HG02943 (cell line): ENCODE results near the gene LRRFIP2.
"Not testable (repeated sequence)": the region's sequence is repeated elsewhere in the genome, so short reads cannot be mapped to it uniquely, and the experiment has no call there.

Experiments
- ATAC-seq: cut with Tn5 transposase; IDR thresholded peaks from one replicate; pipeline ENCODE4 v1.9.1; 2021; ENCODE audit warnings: mild to moderate bottlenecking, low read depth, moderate library complexity; ENCODE audit not compliant: unreplicated experiment

LRRFIP2 gene

DNA sequence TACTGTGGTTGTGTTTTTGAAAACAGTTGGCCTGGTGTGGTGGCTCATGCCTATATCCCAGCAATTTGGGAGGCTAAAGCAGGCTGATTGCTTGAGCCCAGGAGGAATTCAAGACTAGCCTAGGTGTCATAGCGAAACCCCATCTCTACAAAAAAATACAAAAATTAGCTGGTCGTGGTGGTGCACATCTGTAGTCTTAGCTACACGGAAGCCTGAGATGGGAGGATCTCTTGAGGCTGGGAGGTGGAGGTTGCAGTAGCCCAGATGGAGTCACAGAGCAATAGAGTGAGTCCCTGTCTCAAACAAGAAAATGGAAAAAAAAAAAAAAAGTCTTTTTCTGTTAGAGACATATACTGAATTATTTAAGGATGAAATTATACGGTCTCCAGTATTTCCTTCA, 14.7 kb upstream of the LRRFIP2 start:
- no peak for ATAC-seq

DNA sequence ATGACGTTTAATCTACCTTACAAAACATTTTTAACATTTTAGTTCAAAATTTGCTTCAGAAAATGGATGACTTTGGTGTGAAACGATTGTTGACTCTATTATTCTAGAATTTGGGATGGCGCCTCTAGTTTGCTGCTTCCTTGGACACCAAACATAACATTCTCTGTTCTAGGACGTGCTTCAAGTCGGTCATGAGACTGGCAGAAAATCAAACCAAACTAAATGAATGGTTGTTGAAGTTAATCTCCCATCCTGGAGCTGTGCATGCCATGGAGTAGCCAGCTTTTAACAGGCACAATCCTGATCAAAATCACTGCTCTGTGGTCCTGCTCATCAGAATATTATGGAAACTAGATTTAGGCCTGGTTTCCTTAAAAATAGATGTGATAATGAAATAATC, 9.6 kb upstream of the LRRFIP2 start:
- ATAC-seq = no peak

DNA sequence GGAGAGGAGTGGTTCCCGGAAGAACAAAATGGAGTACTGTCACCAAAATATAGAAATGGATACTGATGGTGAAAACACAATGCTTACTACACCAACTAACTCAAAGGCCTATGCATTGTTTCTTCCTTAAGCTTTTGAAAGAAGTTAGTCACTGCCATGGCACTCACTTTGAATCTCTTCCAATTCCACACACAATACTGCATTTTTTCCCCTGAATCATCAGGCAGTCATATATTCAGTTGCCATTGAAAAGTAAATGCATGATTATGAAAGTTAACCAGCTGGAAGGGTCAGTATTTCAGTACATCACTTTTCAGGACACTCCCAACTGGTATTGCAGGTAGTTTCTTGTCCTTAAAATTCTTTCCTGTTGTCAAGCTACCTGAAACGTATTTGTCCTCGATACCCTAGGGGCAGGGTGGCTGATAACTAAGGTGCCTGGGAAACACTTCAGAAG, 9.0 kb upstream of the LRRFIP2 start:
- ATAC-seq = no peak

DNA sequence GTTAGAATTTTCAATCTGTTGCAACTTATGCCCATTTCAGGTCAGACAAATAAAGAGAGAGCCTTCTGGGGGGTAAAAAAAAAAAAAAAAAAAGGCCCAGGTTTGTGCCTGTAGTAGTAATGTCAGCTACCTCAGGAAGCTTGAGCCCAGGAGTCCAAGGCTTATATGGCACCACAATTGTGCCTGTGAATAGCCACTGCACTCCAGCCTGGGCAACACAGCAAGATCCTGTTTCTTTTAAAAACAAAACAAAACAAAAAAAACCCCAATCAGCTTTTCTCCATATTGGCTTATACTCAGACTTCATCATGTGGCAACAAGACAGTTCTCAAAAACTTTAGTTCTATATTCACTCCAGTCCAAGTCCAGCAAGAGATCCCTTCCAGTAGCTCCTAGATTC, 8.4 kb upstream of the LRRFIP2 start:
- no peak for ATAC-seq

DNA sequence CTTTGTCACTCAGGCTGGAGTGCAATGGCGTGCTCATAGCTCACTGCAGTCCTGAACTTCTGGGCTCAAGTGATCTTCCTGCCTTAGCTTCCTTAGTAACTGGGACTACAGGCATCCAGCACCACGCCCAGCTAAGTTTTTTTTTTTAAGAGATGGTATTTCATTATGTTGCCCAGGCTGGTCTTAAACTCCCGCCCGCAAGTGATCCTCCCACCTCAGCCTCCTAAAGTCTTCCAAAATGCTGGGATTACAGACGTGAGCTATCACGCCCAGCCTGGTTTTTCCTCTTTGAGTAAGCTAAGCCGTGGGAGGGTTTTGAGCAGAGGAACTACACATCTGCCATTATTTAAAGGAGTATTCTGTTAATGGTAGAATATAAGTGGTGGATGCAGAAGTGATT, 7.4 kb upstream of the LRRFIP2 start:
- ATAC-seq = no peak

DNA sequence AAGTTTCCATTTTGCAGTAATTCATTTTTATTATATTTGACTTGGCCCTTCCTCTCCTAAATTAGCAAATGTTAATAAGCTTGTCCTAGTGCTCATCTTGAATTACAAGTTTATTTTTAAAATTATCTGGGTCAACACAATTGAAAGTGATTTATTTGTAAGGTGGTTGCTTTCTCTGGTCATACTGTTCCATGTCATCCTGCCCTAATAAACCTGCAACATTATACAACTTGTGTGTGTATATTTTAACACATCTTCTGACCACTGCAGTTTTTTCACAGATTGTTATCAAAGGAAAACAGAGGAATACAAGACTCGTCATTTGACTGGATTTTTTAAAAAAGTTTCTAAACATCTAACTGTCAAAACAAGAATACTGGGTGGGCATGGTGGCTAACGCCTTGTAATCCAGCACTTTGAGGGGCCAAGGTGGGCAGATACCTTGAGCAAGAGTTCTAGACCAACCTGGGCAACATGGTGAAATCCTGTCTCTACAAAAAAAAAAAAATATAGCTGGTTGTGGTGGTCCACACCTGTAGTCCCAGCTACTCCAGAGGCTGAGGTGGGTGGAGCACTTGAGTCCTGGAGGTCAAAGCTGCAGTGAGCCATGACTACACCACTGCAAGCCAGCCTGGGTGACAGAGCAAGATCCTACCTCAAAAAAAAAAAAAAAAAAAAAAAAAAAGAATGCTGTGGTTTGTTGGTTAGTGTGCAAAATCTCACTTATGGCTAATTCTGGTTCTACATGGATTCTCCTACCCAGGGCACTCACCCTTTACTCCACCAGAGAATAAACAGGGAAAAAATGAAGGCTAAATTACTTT, 5.0 kb upstream of the LRRFIP2 start:
- no peak for ATAC-seq

DNA sequence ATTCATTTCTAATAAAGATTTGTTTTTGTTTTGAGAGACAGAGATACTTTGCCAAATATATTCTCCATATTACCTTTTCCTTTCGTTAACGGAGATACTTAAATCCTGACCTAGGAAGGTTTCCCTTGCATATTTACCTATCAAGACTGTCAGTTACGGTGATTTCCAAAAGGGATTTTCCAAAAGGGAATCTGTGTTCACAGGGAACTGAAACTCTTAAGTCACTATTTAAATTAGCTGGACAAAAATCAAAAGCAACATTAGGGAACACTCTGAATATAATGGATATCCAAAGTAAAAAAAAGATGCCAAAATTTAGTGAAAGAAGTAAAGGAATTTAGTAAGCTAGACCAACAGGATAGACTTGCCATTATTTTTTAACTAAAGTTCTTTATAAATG, 576 bp downstream of the LRRFIP2 start:
- no peak for ATAC-seq

DNA sequence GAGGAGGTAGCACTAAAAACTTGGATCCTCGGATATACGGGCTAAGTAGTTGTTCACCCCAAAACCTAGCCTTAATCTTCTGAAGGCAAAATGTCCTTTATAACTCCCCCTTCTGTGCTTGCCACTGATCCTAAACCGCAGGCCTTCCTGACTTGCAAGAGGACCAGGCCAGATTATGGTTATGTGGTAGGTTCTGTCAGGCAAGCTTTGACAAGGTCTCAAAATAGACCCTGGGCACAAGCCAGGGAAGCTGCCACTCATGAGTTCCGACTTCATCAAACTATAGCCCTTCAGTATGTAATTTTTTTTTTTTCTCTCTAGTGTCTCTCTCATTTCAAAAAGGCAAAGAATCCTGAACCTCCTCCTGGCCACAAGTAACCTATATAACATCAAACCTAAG, 3.2 kb downstream of the LRRFIP2 start:
- ATAC-seq = no peak

DNA sequence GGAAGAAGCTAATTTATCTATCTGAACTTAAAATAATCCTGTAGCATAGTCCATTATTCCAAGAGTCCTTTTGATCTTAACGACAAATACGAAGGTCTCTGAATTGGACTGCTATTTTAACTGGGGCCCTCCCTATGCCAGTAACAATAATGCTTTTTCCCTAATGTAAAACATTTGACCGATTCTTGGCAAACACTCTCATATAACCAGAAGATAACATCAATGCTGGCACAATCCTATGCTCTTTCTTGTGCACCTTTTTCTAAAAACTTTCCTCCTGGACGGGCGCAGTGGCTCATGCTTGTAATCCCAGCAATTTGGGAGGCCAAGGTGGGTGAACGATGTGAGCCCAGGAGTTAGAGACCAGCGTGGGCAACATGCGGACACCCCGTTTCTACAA, 3.9 kb downstream of the LRRFIP2 start:
- ATAC-seq = no peak

DNA sequence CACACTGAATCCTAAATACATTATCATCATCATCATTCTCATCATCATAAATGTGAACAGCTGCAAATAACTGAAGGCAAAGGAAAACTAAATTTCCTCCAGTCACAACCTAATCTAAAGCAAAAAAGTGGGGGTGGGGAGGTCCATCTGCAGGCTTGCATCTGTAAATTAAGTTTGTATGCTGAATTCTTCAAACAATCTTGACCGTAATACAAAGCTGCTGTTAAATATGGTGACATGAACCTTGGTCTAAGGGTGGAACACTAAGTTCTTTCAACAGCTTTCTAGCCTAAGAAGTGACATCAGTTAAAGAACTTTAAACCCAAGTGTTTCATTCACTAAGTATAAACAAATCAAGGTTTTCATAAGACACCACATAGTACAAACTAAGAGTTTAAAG, 4.3 kb downstream of the LRRFIP2 start:
- no peak for ATAC-seq

DNA sequence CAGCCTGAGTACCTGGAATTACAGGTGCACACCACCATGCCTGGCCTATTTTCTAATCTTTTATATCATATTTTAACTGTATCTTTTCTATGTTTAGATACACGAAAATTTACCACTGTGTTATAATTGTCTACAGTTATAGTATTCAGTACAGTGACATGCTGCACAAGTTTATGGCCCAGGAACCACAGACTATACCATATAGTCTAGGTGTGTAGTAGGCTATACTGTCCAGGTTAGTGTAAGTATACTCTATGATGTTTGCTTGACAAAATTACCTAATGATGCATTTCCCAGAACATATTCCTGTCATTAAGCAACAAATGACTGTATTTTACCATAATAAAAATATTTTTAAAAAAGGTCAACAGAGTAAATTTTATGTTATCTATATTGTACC, 5.5 kb downstream of the LRRFIP2 start:
- ATAC-seq = no peak

DNA sequence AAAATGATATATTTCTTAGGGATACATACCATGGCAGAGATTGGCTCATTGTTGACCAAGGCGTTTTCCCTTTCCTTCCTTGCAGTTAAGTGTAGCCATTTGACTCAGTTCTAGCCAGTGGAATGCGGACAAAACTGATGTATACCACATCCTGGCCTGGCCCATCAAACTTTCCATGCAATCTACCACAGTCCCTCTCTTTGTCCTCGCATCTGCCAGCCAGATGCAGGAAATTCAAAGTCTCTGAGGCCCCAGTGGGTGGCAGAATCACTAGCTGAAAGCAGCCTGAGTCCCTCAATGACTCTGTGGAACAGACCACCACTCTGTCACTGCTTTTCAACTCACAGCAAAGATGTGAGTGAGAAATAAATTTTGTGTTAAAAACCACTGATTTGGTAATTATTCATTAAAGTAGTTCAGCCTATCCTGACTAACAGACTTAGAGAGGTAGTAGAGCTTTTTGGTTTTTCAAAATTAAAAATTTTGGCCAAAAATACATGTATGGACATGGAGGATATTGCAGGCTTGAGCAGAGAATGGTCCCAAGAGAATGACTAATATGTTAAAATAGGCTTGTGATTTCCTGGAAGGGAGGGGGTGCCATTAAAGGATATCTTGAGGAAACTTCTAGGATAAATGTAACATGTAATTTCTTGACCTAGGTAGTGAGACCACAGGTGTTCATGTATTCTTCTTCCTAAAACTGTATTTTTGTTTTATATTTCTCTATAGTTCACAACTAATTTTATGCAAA, 10.9 kb downstream of the LRRFIP2 start:
- no peak for ATAC-seq

DNA sequence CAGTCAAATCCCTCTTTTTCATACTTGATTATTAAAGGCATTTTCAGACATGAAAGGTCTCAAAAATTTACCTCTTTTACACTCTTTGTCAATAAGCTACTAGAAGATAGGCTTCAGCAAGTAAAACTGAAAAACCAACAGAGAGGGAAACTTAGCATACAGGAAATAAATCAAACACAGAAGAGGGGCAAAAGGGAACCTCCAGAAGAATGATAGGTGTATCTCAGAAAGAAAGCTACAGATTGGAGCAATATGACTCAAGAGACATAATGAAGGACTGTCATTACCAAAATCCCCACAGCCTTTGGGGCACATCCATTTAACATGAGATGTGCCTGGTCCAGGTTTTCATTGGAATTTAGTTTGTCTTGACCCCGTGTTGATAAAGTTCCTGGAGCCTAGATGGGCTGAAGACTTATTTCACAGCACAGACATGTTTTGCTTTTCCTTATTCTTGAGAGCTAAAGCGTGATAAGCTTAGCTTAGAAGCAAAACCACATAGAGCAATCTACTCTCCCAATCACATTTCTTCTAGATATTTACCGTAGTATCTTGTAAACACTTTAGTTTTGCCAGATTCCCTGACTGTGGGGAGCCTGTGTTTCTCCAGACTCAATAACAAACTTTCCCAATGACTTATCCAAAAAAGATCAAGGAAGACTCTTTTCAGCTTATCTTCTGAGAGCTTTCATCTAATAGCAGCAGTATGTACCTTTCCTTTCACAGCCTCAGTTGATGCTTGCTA, 11.7 kb downstream of the LRRFIP2 start:
- peak; percentile 67 for ATAC-seq

DNA sequence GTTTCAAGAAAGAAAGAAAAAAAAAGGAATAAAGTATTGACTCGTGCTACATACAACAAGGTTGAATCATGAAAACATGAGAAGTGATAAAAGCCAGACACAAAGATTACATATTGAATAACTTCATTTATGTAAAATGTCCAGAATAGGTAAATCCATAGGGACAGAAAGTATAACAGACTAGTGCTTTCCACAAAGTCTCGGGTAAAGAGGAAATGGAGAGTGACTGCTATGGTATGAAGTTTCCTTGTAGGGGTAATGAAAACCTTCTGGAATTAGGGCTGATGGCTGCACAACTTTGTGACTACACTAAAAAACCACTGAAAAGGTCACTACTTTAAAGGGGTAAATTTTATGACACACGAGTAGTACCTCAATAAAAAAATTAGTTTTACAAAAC, 13.0 kb downstream of the LRRFIP2 start:
- no peak for ATAC-seq

DNA sequence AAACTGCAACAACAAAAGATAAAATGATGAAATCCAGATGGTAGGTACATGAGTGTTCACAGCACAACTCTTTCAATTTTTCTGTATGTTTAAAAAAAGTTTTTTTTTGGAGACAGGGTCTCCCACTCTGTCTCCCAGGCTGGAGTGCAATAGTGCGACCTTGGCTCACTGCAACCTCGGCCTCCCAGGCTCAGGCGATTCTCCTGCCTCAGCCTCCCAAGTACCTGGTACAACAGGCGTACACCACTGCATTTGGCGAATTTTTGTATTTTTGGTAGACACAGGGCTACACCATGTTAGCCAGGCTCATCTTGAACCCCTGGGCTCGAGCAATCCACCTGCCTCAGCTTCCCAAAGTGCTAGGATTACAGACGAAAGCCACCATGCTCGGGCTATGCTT, 18.6 kb downstream of the LRRFIP2 start:
- no peak for ATAC-seq

DNA sequence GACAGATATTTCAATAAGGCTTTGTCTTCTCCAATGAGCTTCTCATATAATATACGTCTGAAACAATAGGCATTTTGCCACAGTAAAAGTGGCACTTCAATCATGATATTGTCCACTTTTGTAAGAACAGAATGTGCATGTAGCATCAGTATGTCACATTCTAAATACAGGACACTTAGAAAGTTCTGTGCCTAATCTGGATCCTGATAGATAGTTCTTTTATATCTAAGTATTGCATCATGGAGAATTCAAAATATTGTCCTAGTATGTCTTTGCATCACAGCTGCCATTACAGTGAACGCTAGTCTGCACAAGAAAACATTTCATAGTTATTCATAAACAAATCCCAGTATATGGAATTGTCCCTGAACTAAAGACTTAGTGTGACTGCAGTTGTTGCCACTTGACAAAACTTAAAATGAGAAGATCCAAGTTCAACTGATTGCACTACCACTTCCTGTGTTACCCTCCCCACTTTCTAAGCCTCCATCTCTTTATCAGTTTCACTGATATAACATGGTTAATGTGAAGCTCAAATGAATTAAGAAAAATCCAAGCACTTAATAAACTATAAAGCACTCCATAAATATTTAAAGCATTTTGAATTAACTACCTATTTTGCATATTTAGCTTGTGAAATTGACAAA, 19.6 kb downstream of the LRRFIP2 start:
- ATAC-seq = no peak

DNA sequence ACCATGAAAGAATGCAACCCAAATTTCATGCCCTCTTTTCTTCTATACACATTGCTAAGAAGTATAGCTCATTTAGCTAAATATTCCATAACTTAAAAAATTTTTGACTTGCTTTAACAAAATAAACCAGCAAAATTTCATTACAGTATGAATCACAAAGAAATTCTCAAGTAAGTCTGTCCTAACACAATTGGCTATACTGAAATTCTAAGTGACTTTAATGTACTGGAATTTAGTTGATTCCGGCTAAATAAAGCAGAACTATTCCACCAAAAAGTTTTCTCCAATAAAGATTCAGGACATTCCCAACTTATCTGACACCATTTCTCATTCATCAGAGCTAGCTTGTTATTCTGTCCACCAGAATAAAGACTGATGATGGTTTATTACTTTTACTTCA, 23.8 kb downstream of the LRRFIP2 start:
- no peak for ATAC-seq

DNA sequence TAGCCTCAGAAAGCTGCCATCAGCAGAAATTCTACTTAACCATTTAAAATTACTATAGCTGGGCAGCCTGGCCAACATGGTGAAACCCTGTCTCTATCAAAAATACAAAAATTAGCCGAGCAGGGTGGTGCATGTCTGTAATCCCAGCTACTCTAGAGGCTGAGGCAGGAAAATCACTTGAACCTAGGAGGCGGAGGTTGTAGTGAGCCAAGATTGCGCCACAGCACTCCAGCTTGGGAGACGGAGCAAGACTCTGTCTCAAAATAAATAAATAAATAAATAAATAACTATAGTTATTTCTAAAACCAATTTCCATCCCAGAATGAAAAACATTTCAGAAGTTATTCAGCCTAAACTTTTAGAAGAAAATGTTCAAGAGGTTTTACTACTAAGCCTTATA, 25.1 kb downstream of the LRRFIP2 start:
- ATAC-seq = no peak

DNA sequence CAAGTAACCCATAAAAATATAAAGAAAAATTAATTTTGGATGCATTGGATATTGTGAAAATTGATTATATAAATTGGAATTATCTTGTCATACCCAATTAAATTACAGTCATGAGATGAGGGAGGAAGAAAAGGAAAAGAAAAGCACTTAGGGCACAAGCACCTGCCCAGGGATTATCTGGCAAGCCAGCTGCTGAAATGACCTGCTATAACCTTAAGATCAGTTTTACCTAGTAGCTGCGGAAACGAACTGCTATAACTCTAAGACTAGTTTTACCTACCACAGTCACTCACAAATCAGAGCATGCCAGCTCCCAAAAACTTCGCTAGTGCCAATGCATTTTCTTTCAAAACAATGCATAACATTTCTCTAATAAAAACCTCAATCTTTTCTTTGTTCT, 26.2 kb downstream of the LRRFIP2 start:
- ATAC-seq = no peak

DNA sequence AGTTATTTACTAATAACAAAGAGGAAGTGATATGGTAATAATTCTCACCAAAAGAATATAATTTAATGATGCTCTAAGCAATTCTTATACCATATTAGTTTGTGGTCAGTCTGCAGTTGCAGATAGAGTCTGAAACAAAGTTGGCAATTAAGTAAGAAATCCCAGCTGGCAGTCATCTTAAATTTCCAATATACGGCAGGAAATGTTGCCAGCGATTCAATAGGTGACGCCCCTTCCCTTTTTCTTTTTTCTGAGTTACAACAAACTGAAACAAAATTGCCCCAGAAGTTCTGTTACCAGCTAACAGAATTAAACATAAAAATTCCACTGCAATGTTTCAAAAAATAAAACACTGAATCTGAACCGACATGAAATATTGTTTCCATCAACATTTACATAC, 26.7 kb downstream of the LRRFIP2 start:
- no peak for ATAC-seq

DNA sequence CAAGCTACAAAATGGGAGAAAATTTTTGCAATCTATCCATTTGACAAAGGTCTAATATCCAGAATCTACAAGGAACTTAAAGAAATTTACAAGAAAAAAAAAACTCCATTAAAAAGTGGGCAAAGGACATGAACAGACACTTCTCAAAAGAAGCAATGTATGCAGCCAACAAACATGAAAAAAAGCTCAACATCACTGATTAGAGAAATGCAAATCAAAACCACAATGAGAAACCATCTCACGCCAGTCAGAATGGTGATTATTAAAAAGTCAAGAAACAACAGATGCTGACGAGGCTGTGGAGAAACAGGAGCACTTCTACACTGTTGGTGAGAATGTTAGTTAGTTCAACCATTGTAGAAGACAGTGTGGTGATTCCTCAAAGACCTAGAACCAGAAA, 27.5 kb downstream of the LRRFIP2 start:
- ATAC-seq = not testable (repeated sequence)
